Activated B cell treated with CpG ODN at 0.5 μM for 24 hours (primary cell): ENCODE measurements around the gene COA1. TPM values are rescaled to one million over a fixed set of nuclear protein-coding genes. Genes with fewer than 3 reads are reported as not detected.

Experiments
- ATAC-seq: fragments of 200-7000 bp; cut with Tn5 transposase; one replicate; pipeline ENCODE4 v1.10.0; 2021; ENCODE audit warnings: low read depth, mild to moderate bottlenecking, moderate library complexity
- CTCF ChIA-PET: fragments of 350-600 bp; sonication (Branson Sonifier 250); formaldehyde crosslinking; loops from one replicate; lab custom pipeline; 2021; ENCODE audit warnings: antibody characterized with exemption; lab: Charles Lee
- POLR2A ChIA-PET: fragments of 350-600 bp; sonication (Branson Sonifier 250); formaldehyde crosslinking; loops from one replicate; lab custom pipeline; 2021; ENCODE audit warnings: antibody characterized with exemption; lab: Charles Lee
- DNase-seq: peaks from one replicate; pipeline ENCODE4 v3.0.0; 2022
- H3K27ac Mint-ChIP-seq: one replicate; pipeline ENCODE4 v1.8.0; 2020; ENCODE audit warnings: mixed read lengths
- H3K27me3 Mint-ChIP-seq: one replicate; pipeline ENCODE4 v1.8.0; 2021; ENCODE audit warnings: mixed read lengths
- H3K36me3 Mint-ChIP-seq: one replicate; pipeline ENCODE4 v1.8.0; 2021; ENCODE audit warnings: low read depth, mixed read lengths
- H3K4me1 Mint-ChIP-seq: one replicate; pipeline ENCODE4 v1.8.0; 2021; ENCODE audit warnings: mixed read lengths
- H3K4me3 Mint-ChIP-seq: one replicate; pipeline ENCODE4 v1.8.0; 2020; ENCODE audit warnings: mild to moderate bottlenecking, mixed read lengths
- H3K9me3 Mint-ChIP-seq: one replicate; pipeline ENCODE4 v1.8.0; 2020; ENCODE audit warnings: mixed read lengths
- intact Hi-C: fragments of 100-400 bp; cut with micrococcal nuclease; formaldehyde crosslinking; loops from one replicate; pipeline ENCODE4 v1.15.1; 2024
- total RNA-seq: library from RNA; stranded (reverse); gene quantifications from 2 replicates; pipeline ENCODE4 v1.2.3, GENCODE V29; 2022
- TF ChIP-seq, protein P1 (sequence below): fragments of 200-600 bp; IDR thresholded peaks from one replicate; pipeline ENCODE4 v1.8.0; 2022; ENCODE audit warnings: antibody characterized with exemption, mild to moderate bottlenecking

The COA1 gene
- total RNA-seq, 1 donor from 2014 or later, result 56.9 TPM

DNA sequence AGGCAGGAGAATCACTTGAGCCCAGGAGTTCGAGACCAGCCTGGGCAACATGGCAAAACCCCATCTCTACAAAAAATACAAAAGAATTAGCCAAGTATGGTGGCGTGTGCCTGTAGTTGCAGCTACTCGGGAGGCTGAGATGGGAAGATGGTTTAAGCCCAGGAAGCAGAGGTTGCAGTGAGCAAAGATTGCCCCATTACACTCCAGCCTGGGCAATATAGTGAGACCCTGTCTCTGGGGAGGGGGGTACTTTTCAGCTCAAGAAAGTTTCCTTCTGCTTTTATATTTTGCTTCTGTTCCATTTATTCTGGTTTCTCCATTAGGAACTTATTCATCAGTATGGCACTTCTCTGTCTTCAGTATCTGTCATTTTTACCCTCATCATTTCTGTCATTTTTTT lies 48.6 kb downstream of the COA1 start:
- TF ChIP-seq, protein P1, sequence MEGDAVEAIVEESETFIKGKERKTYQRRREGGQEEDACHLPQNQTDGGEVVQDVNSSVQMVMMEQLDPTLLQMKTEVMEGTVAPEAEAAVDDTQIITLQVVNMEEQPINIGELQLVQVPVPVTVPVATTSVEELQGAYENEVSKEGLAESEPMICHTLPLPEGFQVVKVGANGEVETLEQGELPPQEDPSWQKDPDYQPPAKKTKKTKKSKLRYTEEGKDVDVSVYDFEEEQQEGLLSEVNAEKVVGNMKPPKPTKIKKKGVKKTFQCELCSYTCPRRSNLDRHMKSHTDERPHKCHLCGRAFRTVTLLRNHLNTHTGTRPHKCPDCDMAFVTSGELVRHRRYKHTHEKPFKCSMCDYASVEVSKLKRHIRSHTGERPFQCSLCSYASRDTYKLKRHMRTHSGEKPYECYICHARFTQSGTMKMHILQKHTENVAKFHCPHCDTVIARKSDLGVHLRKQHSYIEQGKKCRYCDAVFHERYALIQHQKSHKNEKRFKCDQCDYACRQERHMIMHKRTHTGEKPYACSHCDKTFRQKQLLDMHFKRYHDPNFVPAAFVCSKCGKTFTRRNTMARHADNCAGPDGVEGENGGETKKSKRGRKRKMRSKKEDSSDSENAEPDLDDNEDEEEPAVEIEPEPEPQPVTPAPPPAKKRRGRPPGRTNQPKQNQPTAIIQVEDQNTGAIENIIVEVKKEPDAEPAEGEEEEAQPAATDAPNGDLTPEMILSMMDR, result no peak
- intact Hi-C loops, result loop anchor here (2.0 kb wide), 1 partner anchor 16 kb away; no protein-coding TSS in a partner anchor
- Mint-ChIP-seq H3K36me3 (peaks cover 10% of the 10 kb centered on the region), H3K27ac (peak overlapping the region; percentile 42), H3K4me3 (no peak overlapping the region), H3K27me3 (no peaks in the 10 kb centered on the region), H3K9me3 (peaks cover 9% of the 10 kb centered on the region), H3K4me1 (peaks cover 71% of the 10 kb centered on the region)
- CTCF ChIA-PET, result no interaction called here
- POLR2A ChIA-PET, result interaction anchor here (1.0 to 2.7 kb wide), 3 partner anchors 31 to 98 kb away, joined by 4 to 8 read pairs (median 4); partner anchors contain the start of gene STK17A
- no peak for DNase-seq
- no peak for ATAC-seq

DNA sequence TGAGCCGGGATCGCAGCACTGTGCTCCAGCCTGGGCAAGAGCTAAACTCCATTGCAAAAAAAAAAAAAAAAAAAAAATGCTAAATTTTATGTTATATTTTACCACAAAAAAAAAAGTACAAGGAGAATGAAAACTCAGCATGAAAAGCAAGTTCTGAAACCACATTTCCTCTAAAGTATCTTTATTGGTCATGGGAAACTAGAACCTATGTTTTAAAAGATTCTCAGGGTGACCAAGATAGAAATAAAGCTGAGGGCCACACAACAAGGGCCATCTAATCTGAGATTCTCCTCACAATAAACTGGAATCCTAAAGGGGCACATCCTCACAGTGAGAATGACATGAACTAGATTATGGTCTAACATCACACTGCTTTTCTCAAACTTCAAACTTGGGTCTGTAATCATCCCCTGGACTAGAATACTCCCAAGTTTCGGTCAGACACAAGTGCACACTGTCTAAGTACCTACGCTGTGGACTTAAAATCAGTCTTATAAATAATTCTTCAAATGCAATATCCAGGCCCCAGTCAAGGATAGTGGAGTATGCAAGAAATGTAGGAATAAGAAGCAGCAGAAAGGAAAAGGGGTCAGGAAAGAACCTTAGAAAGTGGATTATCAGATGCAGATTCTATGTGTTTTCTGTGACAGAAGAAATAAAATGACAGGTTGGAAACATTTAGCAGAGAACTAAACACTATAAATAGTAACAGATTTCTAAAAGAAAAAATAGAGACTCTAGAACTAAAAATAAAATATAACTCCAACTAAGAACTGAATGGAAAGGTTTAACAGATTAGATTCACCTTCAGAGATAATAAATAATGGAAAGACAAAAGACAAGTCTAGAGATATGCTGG lies 49.9 kb downstream of the COA1 start:
- ChIA-PET POLR2A (interaction anchor here (0.6 to 2.7 kb wide), 7 partner anchors 29 to 1183 kb away, joined by 4 to 16 read pairs (median 8); partner anchors contain the start of gene STK17A), CTCF (interaction anchor here (0.8 to 1.3 kb wide), 3 partner anchors 20 to 97 kb away, joined by 3 to 5 read pairs (median 5); partner anchors contain the start of gene STK17A)
- TF ChIP-seq, protein P1, result no peak
- ATAC-seq, result no peak
- H3K27ac Mint-ChIP-seq, result peak overlapping the region; percentile 42
- no peak for DNase-seq
- peaks cover 16% of the 10 kb centered on the region for H3K36me3 Mint-ChIP-seq
- peaks cover 14% of the 10 kb centered on the region for H3K9me3 Mint-ChIP-seq
- peaks cover 71% of the 10 kb centered on the region for H3K4me1 Mint-ChIP-seq
- intact Hi-C loops, result loop anchor here (2.0 kb wide), 1 partner anchor 17 kb away; no protein-coding TSS in a partner anchor
- H3K27me3 Mint-ChIP-seq, result no peaks in the 10 kb centered on the region
- peak overlapping the region; percentile 2 for H3K4me3 Mint-ChIP-seq

DNA sequence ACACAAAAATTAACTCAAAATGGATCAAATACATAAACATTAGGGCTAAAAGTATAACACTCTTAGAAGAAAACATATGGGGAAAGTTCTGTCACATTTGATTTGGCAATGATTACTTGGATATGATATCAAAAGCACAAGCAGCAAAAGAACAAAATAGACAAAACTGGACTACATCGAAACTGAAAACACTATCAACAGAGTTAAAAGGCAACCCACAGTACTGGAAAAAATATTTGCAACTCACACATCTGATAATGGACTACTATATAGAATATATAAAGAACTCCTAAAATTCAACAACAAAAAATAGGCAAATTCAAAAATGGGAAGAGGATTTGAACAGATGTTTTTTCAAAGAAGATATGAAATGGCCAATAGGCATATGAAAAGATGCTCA lies 51.0 kb downstream of the COA1 start:
- no peak for ATAC-seq
- Mint-ChIP-seq H3K27ac (peak overlapping the region; percentile 46), H3K9me3 (peaks cover 18% of the 10 kb centered on the region), H3K36me3 (peaks cover 19% of the 10 kb centered on the region), H3K27me3 (no peaks in the 10 kb centered on the region), H3K4me1 (peaks cover 72% of the 10 kb centered on the region), H3K4me3 (no peak overlapping the region)
- TF ChIP-seq, protein P1, result no peak
- POLR2A ChIA-PET, result interaction anchor here (0.7 to 1.3 kb wide), 4 partner anchors 28 to 44 kb away, joined by 3 to 16 read pairs (median 10); no protein-coding TSS in a partner anchor
- intact Hi-C loops, result no loop called here
- DNase-seq, result no peak
- CTCF ChIA-PET, result interaction anchor here (0.7 to 3.1 kb wide), 4 partner anchors 13 to 96 kb away, joined by 3 to 15 read pairs (median 4); partner anchors contain the start of gene STK17A

DNA sequence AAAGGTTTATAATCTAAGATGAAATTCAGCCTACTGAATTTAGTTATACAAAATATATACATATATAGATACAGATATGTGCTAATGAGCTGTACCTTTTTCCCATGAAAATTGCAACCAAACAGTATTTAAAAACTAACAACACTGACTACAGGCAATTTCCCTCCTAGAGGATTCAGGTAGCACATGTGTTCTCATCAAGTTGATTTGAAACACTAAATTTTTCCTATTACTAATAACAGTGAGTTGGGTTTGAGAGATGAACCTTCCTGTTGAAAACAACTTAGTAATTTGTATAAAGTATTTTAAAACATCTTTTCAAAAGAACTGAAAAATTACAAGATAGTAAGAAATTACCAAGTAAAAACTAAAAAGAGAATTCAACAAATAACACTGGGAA lies 51.5 kb downstream of the COA1 start:
- no peaks in the 10 kb centered on the region for H3K27me3 Mint-ChIP-seq
- CTCF ChIA-PET, result interaction anchor here (0.7 to 3.1 kb wide), 2 partner anchors 13 to 95 kb away, joined by 3 to 15 read pairs; partner anchors contain the start of gene STK17A
- peak overlapping the region; percentile 46 for H3K27ac Mint-ChIP-seq
- H3K4me3 Mint-ChIP-seq, result no peak overlapping the region
- TF ChIP-seq, protein P1, result no peak
- POLR2A ChIA-PET, result interaction anchor here (0.7 to 1.2 kb wide), 2 partner anchors 29 to 44 kb away, joined by 3 to 9 read pairs; no protein-coding TSS in a partner anchor
- peaks cover 72% of the 10 kb centered on the region for H3K4me1 Mint-ChIP-seq
- peaks cover 23% of the 10 kb centered on the region for H3K36me3 Mint-ChIP-seq
- no peak for ATAC-seq
- no peak for DNase-seq
- intact Hi-C loops, result no loop called here
- H3K9me3 Mint-ChIP-seq, result peaks cover 22% of the 10 kb centered on the region
